Activated CD8-positive, alpha-beta memory T cell treated with anti-CD3 and anti-CD28 coated beads for 24 hours (primary cell): ENCODE results near the gene SHC1.

ENCODE experiments used
- DNase-seq: peaks from one replicate; pipeline ENCODE4 v3.0.0-alpha.2; 2020

Gene SHC1

DNA sequence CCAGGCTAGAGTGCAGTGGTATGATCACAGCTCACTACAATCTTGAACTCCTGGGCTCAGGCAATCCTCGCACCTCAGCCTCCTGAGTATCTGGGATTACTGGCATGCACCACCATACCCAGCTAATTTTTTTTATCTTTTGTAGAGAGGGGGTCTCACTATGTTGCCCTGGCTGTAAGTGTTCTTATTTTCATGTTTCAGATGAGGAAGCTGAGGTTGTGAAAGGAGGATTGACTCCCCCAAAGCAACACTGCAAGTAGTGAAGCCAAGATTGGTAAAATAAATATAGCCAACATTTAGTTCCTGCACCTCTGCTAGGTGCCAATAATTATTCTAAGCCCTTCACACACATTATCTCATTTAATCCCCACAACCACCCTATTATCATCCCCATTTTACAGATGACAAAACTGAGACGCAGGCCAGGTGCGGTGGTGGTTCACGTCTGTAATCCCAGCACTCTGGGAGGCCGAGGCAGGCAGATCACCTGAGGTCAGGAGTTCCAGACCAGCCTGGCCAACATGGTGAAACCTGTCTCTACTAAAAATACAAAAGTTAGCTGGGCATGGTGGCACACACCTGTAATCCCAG, 36.1 kb downstream of the SHC1 start:
- DNase-seq = no peak

DNA sequence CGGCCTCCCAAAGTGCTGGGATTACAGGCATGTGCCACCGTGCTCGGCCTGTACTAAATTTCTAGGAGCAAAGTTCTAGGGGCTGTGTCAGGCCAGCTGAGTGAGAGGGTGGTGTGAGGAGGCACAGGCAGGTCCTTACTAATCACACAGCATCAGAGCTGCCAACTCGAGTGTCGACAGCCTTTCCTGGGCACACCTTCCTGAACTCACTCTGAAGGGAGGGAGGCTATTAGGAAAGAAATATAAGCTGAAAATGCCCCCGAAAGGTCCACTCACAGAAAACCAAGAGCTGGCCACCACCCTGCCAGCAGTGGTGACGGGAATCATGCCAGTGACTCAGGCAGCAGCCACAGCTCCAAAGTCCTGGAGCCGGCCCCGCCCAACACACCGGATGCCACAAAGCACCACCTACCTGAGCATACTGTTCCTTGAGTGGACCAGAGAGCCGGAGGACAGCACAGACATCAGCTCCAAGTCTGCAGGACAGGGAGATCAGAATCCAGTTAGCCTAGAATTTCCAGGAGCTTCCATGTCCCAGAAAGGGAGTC, 38.5 kb downstream of the SHC1 start:
- DNase-seq = no peak

DNA sequence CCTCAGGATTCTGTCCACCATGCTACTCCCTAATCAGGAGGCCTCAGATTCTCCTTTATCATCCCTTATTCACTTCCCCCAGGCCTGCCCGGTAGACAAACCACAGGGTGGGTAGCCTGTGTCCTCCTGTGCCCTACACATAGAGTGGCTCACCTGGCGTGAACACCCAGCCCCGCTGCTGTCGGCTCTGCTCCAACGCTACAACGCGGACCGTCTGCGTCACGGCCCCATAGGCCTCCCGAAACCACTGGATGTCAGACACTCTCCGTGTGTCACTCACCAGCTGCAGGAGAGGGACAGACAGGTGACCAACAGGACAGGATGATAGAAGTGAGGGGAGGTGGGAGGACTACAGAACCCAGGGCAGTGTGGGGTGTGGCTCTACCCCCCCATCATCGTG, 44.3 kb downstream of the SHC1 start:
- DNase-seq = no peak

DNA sequence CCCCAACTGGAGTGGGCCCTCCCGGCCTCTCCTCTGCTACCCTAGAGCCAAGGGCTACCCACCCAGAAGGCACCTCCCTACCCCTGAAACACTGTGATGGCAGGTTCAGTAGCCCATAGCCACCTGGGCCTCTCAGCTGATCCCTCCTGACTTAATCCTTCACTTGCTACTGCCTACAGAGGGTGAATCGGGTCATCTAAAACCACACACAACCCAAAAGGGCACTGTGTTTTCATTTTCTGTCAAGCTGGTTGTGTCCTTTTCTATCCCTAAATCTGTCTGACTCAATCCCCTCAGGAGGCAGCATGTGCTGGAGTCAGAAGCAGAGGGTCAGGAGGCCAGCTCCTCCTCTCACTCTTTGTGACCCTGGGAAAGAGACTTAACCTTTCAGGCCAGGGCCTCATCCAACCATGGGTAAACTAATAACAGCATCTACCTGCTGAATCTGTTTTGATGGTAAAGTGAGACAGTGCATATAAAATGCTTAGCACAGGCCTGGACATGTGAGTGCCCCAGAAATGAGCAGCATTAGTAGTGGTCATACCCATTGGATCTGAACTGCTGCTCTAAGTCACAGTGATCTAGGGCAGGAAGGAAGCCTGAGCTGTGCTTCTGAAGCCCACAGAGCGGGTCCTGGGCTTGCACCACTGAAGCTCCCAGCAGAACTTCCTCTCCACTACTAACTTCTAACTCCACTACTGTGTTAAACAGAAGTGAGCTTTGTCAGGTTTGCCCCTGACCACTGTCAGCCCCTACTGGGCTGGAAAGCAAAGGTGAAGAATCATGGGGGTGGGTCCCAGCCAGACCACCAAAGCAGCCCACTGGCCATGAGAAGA, 45.0 kb downstream of the SHC1 start:
- DNase-seq = no peak

DNA sequence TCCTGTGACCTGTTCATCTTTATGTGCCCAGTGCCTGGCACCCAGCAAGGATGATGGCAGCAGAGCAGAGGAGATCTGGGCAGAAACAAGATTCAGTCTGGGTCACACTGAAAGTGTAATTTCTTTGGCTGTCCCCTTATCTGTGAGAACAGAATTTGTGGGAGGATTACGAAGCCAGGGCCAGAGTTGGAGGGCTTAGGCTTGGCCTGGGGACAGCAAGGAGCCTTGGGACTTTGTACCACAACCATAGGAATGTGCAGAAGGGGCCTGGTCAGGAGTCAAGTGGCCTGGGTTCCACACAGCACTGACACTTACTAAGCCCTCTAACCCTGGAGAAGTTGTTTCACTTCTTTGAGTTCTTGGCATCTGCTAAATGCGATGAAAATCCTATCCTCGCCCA, 46.9 kb downstream of the SHC1 start:
- DNase-seq = no peak

DNA sequence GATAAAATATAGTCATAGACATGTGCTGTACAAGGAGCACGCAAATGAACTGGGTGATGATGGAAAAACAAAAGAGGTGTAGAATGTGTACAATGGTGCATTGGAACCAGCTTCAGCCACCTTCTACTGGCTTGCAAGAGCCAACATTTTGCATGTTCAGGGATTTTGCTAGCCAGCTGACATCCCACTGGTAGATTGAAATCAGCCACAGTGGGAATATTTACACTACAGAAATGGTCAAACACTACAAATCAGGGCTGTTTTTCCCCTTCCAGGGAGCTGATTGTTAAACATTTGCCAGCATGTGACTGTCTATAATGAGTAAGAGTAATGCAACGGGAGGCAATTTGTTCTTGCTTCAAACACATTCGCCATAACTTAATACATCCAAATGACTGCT, 57.3 kb downstream of the SHC1 start:
- DNase-seq = no peak

DNA sequence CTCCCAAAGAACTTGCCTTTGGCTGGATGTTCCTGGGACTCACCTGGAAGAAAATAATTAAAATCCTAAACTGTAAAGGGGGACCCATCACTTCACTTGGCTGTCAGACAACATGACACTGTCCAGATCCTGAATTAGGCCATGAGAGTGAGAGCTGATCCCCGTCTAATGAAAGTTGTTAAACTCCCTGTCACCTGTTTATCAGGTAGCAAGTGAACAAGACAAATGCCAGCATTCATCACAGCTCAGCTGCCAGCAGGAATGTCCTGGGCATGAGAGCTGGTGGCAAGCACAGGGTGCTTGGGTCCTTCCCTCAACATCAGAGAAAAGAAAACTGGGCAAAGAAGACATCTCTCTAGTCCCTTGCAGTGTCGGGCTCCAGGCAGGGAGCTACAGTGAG, 57.8 kb downstream of the SHC1 start:
- DNase-seq = no peak
